ENCODE data around the gene DUSP9.

Gene DUSP9

DNA sequence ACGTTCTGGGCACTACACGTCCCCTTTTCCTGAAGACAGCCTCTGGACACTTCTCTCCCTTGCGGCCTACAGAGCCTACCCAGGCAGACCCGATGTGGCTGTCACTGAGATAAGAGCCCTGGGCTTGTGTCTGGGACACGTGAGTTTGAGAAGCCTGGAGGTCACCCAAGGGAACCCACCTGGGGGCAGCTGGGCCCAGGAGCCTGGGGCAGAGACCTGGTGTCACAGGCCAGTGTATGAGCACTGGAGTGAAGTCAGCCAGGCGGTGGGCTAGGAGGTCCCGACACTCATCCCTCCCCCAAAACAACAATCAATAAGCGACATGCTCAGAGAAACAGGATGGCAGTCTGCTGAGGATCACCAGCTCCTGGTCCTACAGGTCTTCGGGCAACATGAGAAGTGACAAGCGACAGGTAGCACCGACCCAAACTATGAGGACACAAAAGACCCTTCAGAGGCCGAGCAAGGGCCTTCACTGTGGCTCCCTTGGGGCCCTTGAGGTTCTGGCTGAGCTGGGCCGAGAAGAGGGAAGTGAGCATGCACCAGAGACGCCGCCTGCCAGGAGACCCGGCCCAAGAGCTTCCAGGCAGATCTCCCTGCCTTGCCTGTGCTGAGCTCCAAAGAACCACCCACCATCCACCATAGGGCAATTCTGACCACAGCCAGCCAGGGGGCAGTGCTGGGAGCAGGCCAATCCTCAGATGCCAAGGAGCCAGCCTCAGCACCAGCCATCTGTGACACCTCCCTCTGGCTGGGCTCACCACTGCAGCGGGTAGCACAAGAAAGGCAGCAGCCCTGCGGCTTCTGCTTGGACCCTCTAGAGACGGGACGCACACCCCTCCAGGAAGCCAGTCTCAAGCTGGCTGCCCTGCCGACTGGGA lies 11.0 kb upstream of the DUSP9 start:
- peak; percentile 89 for ATAC-seq
- TF ChIP-seq ZFP30 (CRISPR knock-in tag; IDR thresholded peaks at IDR 0.05) = no peak
- TF ChIP-seq TCF4 (CRISPR knock-in tag; IDR thresholded peaks at IDR 0.05; ENCODE audit: borderline replicate concordance) = no peak
- TF ChIP-seq, protein P1, sequence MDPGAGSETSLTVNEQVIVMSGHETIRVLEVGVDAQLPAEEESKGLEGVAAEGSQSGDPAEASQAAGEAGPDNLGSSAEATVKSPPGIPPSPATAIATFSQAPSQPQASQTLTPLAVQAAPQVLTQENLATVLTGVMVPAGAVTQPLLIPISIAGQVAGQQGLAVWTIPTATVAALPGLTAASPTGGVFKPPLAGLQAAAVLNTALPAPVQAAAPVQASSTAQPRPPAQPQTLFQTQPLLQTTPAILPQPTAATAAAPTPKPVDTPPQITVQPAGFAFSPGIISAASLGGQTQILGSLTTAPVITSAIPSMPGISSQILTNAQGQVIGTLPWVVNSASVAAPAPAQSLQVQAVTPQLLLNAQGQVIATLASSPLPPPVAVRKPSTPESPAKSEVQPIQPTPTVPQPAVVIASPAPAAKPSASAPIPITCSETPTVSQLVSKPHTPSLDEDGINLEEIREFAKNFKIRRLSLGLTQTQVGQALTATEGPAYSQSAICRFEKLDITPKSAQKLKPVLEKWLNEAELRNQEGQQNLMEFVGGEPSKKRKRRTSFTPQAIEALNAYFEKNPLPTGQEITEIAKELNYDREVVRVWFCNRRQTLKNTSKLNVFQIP (CRISPR knock-in tag; IDR thresholded peaks at IDR 0.05; ENCODE audit: borderline replicate concordance, low read depth) = no peak
- TF ChIP-seq BACH2 (CRISPR knock-in tag; IDR thresholded peaks at IDR 0.05; ENCODE audit: borderline replicate concordance) = no peak
- TF ChIP-seq TOX (CRISPR knock-in tag; IDR thresholded peaks at IDR 0.05; ENCODE audit: borderline replicate concordance) = no peak

DNA sequence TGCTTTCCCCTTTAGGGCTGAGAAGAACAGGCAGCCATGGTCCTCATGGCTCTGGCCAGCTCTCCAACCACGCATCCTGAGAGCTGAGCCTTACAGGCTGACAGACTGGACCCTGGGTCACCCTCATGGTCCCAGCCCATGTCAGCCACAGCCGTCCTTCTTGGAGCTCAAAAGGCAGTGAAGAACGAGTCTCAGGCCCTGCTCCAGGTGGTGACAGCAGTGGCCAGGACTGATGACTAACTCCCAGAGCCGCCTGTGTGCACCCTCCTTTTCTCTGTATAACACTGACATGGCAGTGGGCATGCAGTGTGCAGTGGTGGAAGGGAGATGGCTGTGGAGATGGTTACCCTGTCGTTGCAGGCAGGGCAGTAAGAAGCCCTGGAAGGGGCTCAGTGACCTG lies 10.3 kb upstream of the DUSP9 start:
- no peak for TF ChIP-seq PPARA (CRISPR knock-in tag; IDR thresholded peaks at IDR 0.05; ENCODE audit: borderline replicate concordance)
- no peak for TF ChIP-seq ZNF8 (CRISPR knock-in tag; IDR thresholded peaks at IDR 0.05)
- TF ChIP-seq CSRNP3 (CRISPR knock-in tag; IDR thresholded peaks at IDR 0.05) = no peak
- TF ChIP-seq, protein P2, sequence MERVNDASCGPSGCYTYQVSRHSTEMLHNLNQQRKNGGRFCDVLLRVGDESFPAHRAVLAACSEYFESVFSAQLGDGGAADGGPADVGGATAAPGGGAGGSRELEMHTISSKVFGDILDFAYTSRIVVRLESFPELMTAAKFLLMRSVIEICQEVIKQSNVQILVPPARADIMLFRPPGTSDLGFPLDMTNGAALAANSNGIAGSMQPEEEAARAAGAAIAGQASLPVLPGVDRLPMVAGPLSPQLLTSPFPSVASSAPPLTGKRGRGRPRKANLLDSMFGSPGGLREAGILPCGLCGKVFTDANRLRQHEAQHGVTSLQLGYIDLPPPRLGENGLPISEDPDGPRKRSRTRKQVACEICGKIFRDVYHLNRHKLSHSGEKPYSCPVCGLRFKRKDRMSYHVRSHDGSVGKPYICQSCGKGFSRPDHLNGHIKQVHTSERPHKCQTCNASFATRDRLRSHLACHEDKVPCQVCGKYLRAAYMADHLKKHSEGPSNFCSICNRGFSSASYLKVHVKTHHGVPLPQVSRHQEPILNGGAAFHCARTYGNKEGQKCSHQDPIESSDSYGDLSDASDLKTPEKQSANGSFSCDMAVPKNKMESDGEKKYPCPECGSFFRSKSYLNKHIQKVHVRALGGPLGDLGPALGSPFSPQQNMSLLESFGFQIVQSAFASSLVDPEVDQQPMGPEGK (CRISPR knock-in tag; IDR thresholded peaks at IDR 0.05; ENCODE audit: borderline replicate concordance) = no peak
- no peak for TF ChIP-seq TCF4 (CRISPR knock-in tag; IDR thresholded peaks at IDR 0.05; ENCODE audit: borderline replicate concordance)
- no peak for ATAC-seq

- no peak for TF ChIP-seq ZC3H10 (CRISPR knock-in tag; IDR thresholded peaks at IDR 0.05)
- TF ChIP-seq ESRRG (CRISPR knock-in tag; IDR thresholded peaks at IDR 0.05) = no peak
- no peak for TF ChIP-seq CSDC2 (CRISPR knock-in tag; IDR thresholded peaks at IDR 0.05)
- no peak for TF ChIP-seq RARB (CRISPR knock-in tag; IDR thresholded peaks at IDR 0.05)
These were observed 9.6 kb upstream of the DUSP9 start for GRCh38 chrX:153637121-153638040.

DNA sequence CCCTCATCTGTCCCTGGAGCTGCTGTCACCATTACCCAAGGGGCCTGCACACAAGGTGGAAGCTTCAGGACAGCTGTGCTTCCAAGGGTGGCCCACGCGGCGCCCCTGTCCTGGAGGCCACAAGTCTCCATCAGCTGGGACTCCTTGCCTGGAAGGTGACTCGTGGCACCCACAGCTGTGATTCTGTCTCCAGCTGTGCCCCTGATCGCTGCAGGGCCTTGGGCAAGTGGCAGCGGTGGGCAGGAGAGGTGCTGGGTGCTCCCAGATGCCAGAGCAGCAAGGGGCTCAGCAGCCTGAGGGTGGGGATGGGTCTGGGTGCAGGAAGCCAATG lies 9.0 kb upstream of the DUSP9 start:
- no peak for TF ChIP-seq TOX (CRISPR knock-in tag; IDR thresholded peaks at IDR 0.05; ENCODE audit: borderline replicate concordance)
- no peak for TF ChIP-seq SNAI2 (CRISPR knock-in tag; IDR thresholded peaks at IDR 0.05)
- no peak for TF ChIP-seq CREB5 (CRISPR knock-in tag; IDR thresholded peaks at IDR 0.05; ENCODE audit: low read depth)
- TF ChIP-seq ZFP3 (CRISPR knock-in tag; IDR thresholded peaks at IDR 0.05) = no peak
- TF ChIP-seq ISL1 (CRISPR knock-in tag; IDR thresholded peaks at IDR 0.05) = no peak
- no peak for TF ChIP-seq CSRNP3 (CRISPR knock-in tag; IDR thresholded peaks at IDR 0.05)
- no peak for TF ChIP-seq BACH2 (CRISPR knock-in tag; IDR thresholded peaks at IDR 0.05; ENCODE audit: borderline replicate concordance)
- TF ChIP-seq, protein P2 (CRISPR knock-in tag; IDR thresholded peaks at IDR 0.05; ENCODE audit: borderline replicate concordance) = no peak
- TF ChIP-seq ARNTL (CRISPR knock-in tag; IDR thresholded peaks at IDR 0.05; ENCODE audit: borderline replicate concordance, low read depth) = no peak
- TF ChIP-seq OSR1 (CRISPR knock-in tag; IDR thresholded peaks at IDR 0.05) = no peak
- no peak for TF ChIP-seq ZNF565 (CRISPR knock-in tag; conservative IDR thresholded peaks at IDR 0.05; ENCODE audit: low read depth)
- no peak for ATAC-seq

More at GRCh38 chrX:153637121-153638040, 9.6 kb upstream of the DUSP9 start:
- no peak for ATAC-seq

All from SK-N-SH treated with all-trans-retinoic acid at 6 μM for 48 hours (cell line).